H1 (cell line): Measurements from ENCODE around the gene ADARB2. TPM values are rescaled to one million over a fixed set of nuclear protein-coding genes. Genes with fewer than 3 reads are reported as not detected.

Experiments
- CTCF ChIA-PET: fragments of 300-600 bp; sonication (Branson Sonifier 250); formaldehyde crosslinking; loops from one replicate; lab custom pipeline; 2021; ENCODE audit not compliant: partially characterized antibody; lab: Charles Lee
- POLR2A ChIA-PET: fragments of 300-600 bp; sonication (Branson Sonifier 250); formaldehyde crosslinking; loops from one replicate; lab custom pipeline; 2021; ENCODE audit warnings: inconsistent platforms; ENCODE audit not compliant: partially characterized antibody; lab: Charles Lee
- DNase-seq, 2 experiments: peaks; one replicate each; pipeline versions ENCODE4 v3.0.0 to v3.0.0-alpha.2; 2010 to 2022; ENCODE audit warnings: low spot score in 2 of 2, low read depth in 1 of 2, mixed read lengths in 1 of 2
- FAIRE-seq: peaks from 2 replicates; lab custom pipeline; 2011; peaks lifted over from hg19 to GRCh38; lab: Jason Lieb, UNC
- H2AFZ ChIP-seq: 2 replicates; pipeline ENCODE4 v1.8.1; 2012; ENCODE audit warnings: low read length, inconsistent platforms
- H2AK5ac ChIP-seq: 2 replicates; pipeline ENCODE4 v1.6.1; 2013; ENCODE audit warnings: low read depth, low read length
- H2BK120ac ChIP-seq: replicated peaks from 2 replicates; pipeline ENCODE3; 2013; ENCODE audit warnings: low read depth, low read length, inconsistent platforms
- H2BK12ac ChIP-seq: 2 replicates; pipeline ENCODE4 v1.6.1; 2013; ENCODE audit warnings: low read depth, low read length
- H2BK15ac ChIP-seq: 2 replicates; pipeline ENCODE4 v1.6.1; 2013; ENCODE audit warnings: low read length
- H2BK20ac ChIP-seq: 2 replicates; pipeline ENCODE4 v1.6.1; 2013; ENCODE audit warnings: low read length
- H2BK5ac ChIP-seq: 2 replicates; pipeline ENCODE4 v1.6.1; 2013; ENCODE audit warnings: low read depth, low read length
- H3K14ac ChIP-seq: 2 replicates; pipeline ENCODE4 v1.6.1; 2013; ENCODE audit warnings: inconsistent platforms; ENCODE audit not compliant: insufficient read length
- H3K18ac ChIP-seq: 2 replicates; pipeline ENCODE4 v1.6.1; 2013; ENCODE audit warnings: low read length; ENCODE audit errors: extremely low read depth
- H3K23ac ChIP-seq: 2 replicates; pipeline ENCODE4 v1.6.1; 2013; ENCODE audit warnings: inconsistent platforms; ENCODE audit not compliant: insufficient read length
- H3K23me2 ChIP-seq: 2 replicates; pipeline ENCODE4 v1.6.1; 2013; ENCODE audit warnings: low read depth, low read length
- H3K27ac ChIP-seq: 2 replicates; pipeline ENCODE4 v1.6.1; 2011; ENCODE audit warnings: low read depth, low read length, inconsistent platforms
- H3K27me3 ChIP-seq, 4 experiments: replicated peaks in 1 of 4; 1 replicate in 1 of 4; 2 replicates in 3 of 4; pipeline versions ENCODE4 v1.6.1 to v1.8.1; 2011 to 2013; ENCODE audit warnings: low read length in 3 of 4, mild to moderate bottlenecking in 3 of 4, inconsistent platforms in 2 of 4, mixed read lengths in 2 of 4, moderate library complexity in 1 of 4; ENCODE audit not compliant: control insufficient read depth in 3 of 4, insufficient read depth in 3 of 4; ENCODE audit errors: extremely low read depth in 1 of 4
- H3K36me3 ChIP-seq, 4 experiments: 2 replicates each; pipeline versions ENCODE4 v1.6.1 to v1.8.1; 2011 to 2013; ENCODE audit warnings: mild to moderate bottlenecking in 4 of 4, low read length in 3 of 4, moderate library complexity in 2 of 4, control low read depth in 1 of 4, inconsistent platforms in 1 of 4; ENCODE audit not compliant: insufficient read depth in 4 of 4, control insufficient read depth in 2 of 4
- H3K4ac ChIP-seq: replicated peaks from 2 replicates; pipeline ENCODE3; 2013; ENCODE audit warnings: low read length, low read depth, mixed read lengths, inconsistent platforms; ENCODE audit not compliant: insufficient read length
- H3K4me1 ChIP-seq, 4 experiments: replicated peaks in 1 of 4; 1 replicate in 1 of 4; 2 replicates in 3 of 4; pipeline versions ENCODE4 v1.6.1 to v1.8.1; 2011 to 2013; ENCODE audit warnings: low read length in 3 of 4, inconsistent platforms in 2 of 4, mixed read lengths in 1 of 4; ENCODE audit not compliant: insufficient read depth in 4 of 4, control insufficient read depth in 3 of 4
- H3K4me2 ChIP-seq, 2 experiments: 2 replicates each; pipeline versions ENCODE4 v1.6.1 to v1.8.1; 2011 to 2013; ENCODE audit warnings: low read depth in 2 of 2, low read length in 2 of 2, control low read depth in 1 of 2, inconsistent platforms in 1 of 2, mild to moderate bottlenecking in 1 of 2; ENCODE audit not compliant: insufficient read depth in 1 of 2
- H3K4me3 ChIP-seq, 4 experiments: fragments of 200-600, 300-600 bp in 1 of 4; sonication (generic), shearing (Covaris generic), sonication (Bioruptor Twin) in 1 of 4; 2 replicates each; pipeline versions ENCODE4 v1.5.1 to v1.8.1; 2011 to 2016; ENCODE audit warnings: low read length in 4 of 4, low read depth in 3 of 4, control low read depth in 2 of 4, inconsistent platforms in 2 of 4, mild to moderate bottlenecking in 2 of 4, mixed read lengths in 1 of 4, moderate library complexity in 1 of 4; ENCODE audit not compliant: insufficient read depth in 2 of 4; ENCODE audit errors: extremely low read depth in 1 of 4
- H3K56ac ChIP-seq: replicated peaks from 2 replicates; pipeline ENCODE3; 2013; ENCODE audit warnings: low read depth, mild to moderate bottlenecking, mixed read lengths, low read length, inconsistent platforms; ENCODE audit not compliant: insufficient read length
- H3K79me1 ChIP-seq: 2 replicates; pipeline ENCODE4 v1.6.1; 2013; ENCODE audit warnings: low read depth, low read length, control low read depth
- H3K79me2 ChIP-seq, 2 experiments: 2 replicates each; pipeline versions ENCODE4 v1.6.1 to v1.8.1; 2012 to 2013; ENCODE audit warnings: low read length in 2 of 2, mild to moderate bottlenecking in 2 of 2, inconsistent platforms in 1 of 2; ENCODE audit not compliant: insufficient read depth in 2 of 2, control insufficient read depth in 1 of 2
- H3K9ac ChIP-seq, 4 experiments: replicated peaks in 1 of 4; 1 replicate in 1 of 4; 2 replicates in 3 of 4; pipeline versions ENCODE4 v1.6.1 to v1.8.1; 2011 to 2013; ENCODE audit warnings: low read depth in 3 of 4, low read length in 3 of 4, control low read depth in 2 of 4, mild to moderate bottlenecking in 2 of 4, moderate library complexity in 2 of 4, inconsistent platforms in 1 of 4; ENCODE audit errors: extremely low read depth in 1 of 4
- H3K9me3 ChIP-seq, 2 experiments: 2 replicates each; pipeline versions ENCODE4 v1.6.1 to v1.8.1; 2012 to 2013; ENCODE audit warnings: mild to moderate bottlenecking in 2 of 2, moderate library complexity in 2 of 2, control low read depth in 1 of 2, inconsistent platforms in 1 of 2, low read depth in 1 of 2, low read length in 1 of 2, mixed read lengths in 1 of 2; ENCODE audit not compliant: insufficient read depth in 2 of 2
- H4K20me1 ChIP-seq, 2 experiments: replicated peaks in 1 of 2; 2 replicates each; pipeline versions ENCODE3 to v1.8.1; 2011 to 2013; ENCODE audit warnings: inconsistent platforms in 2 of 2, low read length in 2 of 2, mild to moderate bottlenecking in 1 of 2; ENCODE audit not compliant: insufficient read depth in 2 of 2, control insufficient read depth in 1 of 2
- H4K5ac ChIP-seq: 2 replicates; pipeline ENCODE4 v1.6.1; 2013; ENCODE audit warnings: low read length, low read depth, mixed read lengths, inconsistent platforms; ENCODE audit not compliant: insufficient read length
- H4K8ac ChIP-seq: 2 replicates; pipeline ENCODE4 v1.8.0; 2013; ENCODE audit warnings: mild to moderate bottlenecking, moderate library complexity, low read length, inconsistent platforms; ENCODE audit not compliant: insufficient read depth; ENCODE audit errors: extremely low read depth
- H4K91ac ChIP-seq: replicated peaks from 2 replicates; pipeline ENCODE3; 2013; ENCODE audit warnings: low read length, mixed read lengths, inconsistent platforms; ENCODE audit not compliant: insufficient read length
- CHD1 ChIP-seq: IDR thresholded peaks from 2 replicates; pipeline ENCODE4 v1.6.1; 2012; ENCODE audit warnings: low read depth, low read length, improper control_type of control experiment
- FOSL1 ChIP-seq: IDR thresholded peaks from 2 replicates; pipeline ENCODE4 v1.6.1; 2011; ENCODE audit warnings: mild to moderate bottlenecking, low read depth, low read length, moderate library complexity; ENCODE audit not compliant: insufficient read depth
- RBBP5 ChIP-seq: IDR thresholded peaks from 2 replicates; pipeline ENCODE4 v1.7.1; 2012; ENCODE audit warnings: low read depth, mild to moderate bottlenecking, inconsistent platforms, low read length, moderate library complexity, borderline replicate concordance
- SP4 ChIP-seq: IDR thresholded peaks from 2 replicates; pipeline ENCODE4 v1.6.1; 2012; ENCODE audit warnings: low read length, inconsistent platforms
- SRF ChIP-seq: IDR thresholded peaks from 2 replicates; pipeline ENCODE4 v1.6.1; 2011; ENCODE audit warnings: mild to moderate bottlenecking, low read depth, low read length, moderate library complexity
- YY1 ChIP-seq: IDR thresholded peaks from 2 replicates; pipeline ENCODE4 v1.6.1; 2011; ENCODE audit warnings: low read depth, mild to moderate bottlenecking, low read length
- ZNF274 ChIP-seq: IDR thresholded peaks from 2 replicates; pipeline ENCODE4 v1.7.0; 2012; ENCODE audit warnings: low read length, borderline replicate concordance; ENCODE audit errors: extremely low read depth
- WGBS, 2 experiments: shearing (Covaris generic) in 1 of 2; methylation state at CpG; one replicate each; pipeline versions ENCODE4 v1.1.6 to v1.1.7; 2013 to 2015; ENCODE audit warnings: low lambda C conversion rate in 2 of 2, mixed read lengths in 2 of 2, inconsistent platforms in 1 of 2, low coverage in 1 of 2, missing lambda C conversion rate in 1 of 2; ENCODE audit not compliant: insufficient replicate concordance in 2 of 2, insufficient coverage in 1 of 2, insufficient read length in 1 of 2; ENCODE audit errors: extremely low coverage in 1 of 2, missing lambda C conversion rate in 1 of 2; 5-methylcytosine and 5-hydroxymethylcytosine counted together
- polyA plus RNA-seq, 7 experiments: library from polyadenylated mRNA; depleted of rRNA in 3 of 7; stranded (reverse) in 5 of 7; unstranded in 2 of 7; fragments of >200 nt in 5 of 7; fragments of 200-250 nt in 2 of 7; gene quantifications; 1 replicate in 5 of 7; 2 replicates in 1 of 7; 4 replicates in 1 of 7; pipeline versions ENCODE4 v1.2.1 to v1.2.3, GENCODE V29; 2011 to 2013; ENCODE audit warnings: missing spikeins in 2 of 7, mixed read lengths in 2 of 7
- total RNA-seq: library from RNA; stranded (reverse); fragmentation: NEBNext Ultra II Directional; extraction: Animal tissue kit (Norgen Biotek cat#: 25700); gene quantifications from 2 replicates; pipeline ENCODE4 v1.2.1, GENCODE V29; 2021

Gene ADARB2
- total and polyA plus RNA-seq, 2 of the 8 experiments (the other 6 are each of a cell fraction or from before 2014, with no cell fraction given) = 2.2 to 2.8 TPM

DNA sequence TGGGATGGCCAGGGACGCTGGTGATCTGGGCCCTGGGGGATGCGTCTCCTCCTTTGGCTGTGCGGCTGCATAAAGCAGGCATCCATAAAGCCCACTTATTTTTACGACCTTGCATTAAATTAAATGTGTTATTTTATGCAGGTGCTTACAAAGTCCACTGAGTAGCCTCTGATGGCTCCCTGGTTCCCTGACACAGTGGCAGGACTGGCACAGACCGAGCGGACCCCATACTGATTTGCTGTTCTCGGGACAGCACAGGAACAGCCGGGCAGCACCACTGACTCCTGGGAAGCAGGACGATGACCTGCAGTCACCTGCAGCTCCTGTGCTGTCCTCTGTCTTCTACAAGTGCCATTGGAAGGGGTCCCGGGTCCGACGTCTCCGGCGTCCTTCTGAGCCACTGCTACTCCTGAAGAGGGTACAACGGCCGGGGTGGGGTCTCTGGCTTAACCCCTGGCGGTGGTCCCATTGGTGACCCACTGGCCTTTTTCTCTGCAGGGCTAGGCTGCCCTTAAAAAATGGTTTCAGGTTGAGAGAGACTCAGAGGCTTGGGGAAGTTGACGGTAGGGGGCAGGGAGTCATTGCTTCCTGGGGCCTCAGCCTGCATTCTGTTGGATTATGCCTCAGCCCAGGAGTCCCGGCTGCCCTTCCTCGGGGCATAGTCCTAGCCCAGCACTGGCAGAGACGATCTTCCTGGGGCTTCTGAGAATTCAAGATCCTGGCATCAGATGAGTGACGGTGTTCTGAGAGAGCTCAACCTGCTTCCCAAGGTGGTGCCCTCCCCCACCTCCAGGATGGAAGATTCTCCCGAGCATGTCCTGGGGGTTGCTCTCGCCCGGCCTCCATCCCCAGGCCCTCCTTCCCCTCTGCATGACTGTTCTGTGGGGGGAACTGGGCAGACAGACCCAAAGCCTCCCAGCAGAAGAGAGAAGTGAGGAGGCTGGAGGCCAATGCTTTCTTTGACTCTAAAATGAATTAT, 330.1 kb downstream of the ADARB2 start:
- no peak for TF ChIP-seq SP4
- no peak for TF ChIP-seq YY1
- no peak for TF ChIP-seq RBBP5
- TF ChIP-seq SRF = no peak
- TF ChIP-seq CHD1 = no peak
- TF ChIP-seq ZNF274 = no peak
- TF ChIP-seq FOSL1 = no peak
- POLR2A ChIA-PET = interaction anchor here (1.0 kb wide), 1 partner anchor 11 kb away, joined by 3 read pairs; no protein-coding TSS in a partner anchor
- 85% methylated on average over 25 of the region's 25 CpGs; no CpG with 5 or more reads in 1 of the 2 experiments for WGBS, 2 experiments

More for the DNA sequence above, 330.1 kb downstream of the ADARB2 start:
- Histone ChIP-seq H3K9me3 (no peaks in the 10 kb centered on the region), H2AK5ac (no peak overlapping the region), H2AFZ (no peak overlapping the region), H3K4me2 (no peak overlapping the region), H3K4ac (no peak overlapping the region), H3K79me2 (no peaks in the 10 kb centered on the region), H2BK12ac (no peak overlapping the region), H2BK5ac (no peak overlapping the region), H3K23me2 (no peaks in the 10 kb centered on the region), H2BK20ac (no peak overlapping the region), H2BK15ac (no peak overlapping the region), H3K14ac (no peak overlapping the region), H4K91ac (no peak overlapping the region), H4K8ac (no peak overlapping the region; the same call in 1 of the 2 replicates), H3K4me1 (peaks cover 0 to 6% (median 0%) of the 10 kb centered on the region in 4 experiments; a peak in 2 of 7 replicates), H4K20me1 (no peaks in the 10 kb centered on the region), H3K4me3 (no peak overlapping the region), H3K36me3 (no peaks in the 10 kb centered on the region), H2BK120ac (no peak overlapping the region), H3K27me3 (no peaks in the 10 kb centered on the region), H3K56ac (no peak overlapping the region), H3K18ac (peak overlapping the region; percentile 6; the same call in 1 of the 2 replicates), H3K79me1 (no peaks in the 10 kb centered on the region), H3K23ac (no peak overlapping the region), H3K27ac (no peak overlapping the region), H3K9ac (no peak overlapping the region), H4K5ac (no peak overlapping the region)
- no peak for DNase-seq
- no peak for FAIRE-seq
- CTCF ChIA-PET = interaction anchor here (1.5 to 5.3 kb wide), 5 partner anchors 12 to 38 kb away, joined by 4 to 39 read pairs (median 11); no protein-coding TSS in a partner anchor
